T-cell (primary cell): ENCODE data around the gene SLC39A2. TPM values are rescaled to one million over a fixed set of nuclear protein-coding genes. Genes with fewer than 3 reads are reported as not detected.
A peak's percentile ranks its signal among the peaks of the same experiment; 100 is the strongest.
"Not testable (repeated sequence)": the region's sequence is repeated elsewhere in the genome, so short reads cannot be mapped to it uniquely, and the experiment has no call there.

Source experiments
- ATAC-seq, 4 experiments: fragments of 200-7000 bp in 3 of 4; fragments of 150-1000 bp in 1 of 4; cut with Tn5 transposase; replicated peaks in 1 of 4; 1 replicate in 3 of 4; 2 replicates in 1 of 4; pipeline ENCODE4 v1.10.0; 2021; ENCODE audit warnings: moderate library complexity in 3 of 4, mild to moderate bottlenecking in 2 of 4, moderate number of reproducible peaks in 1 of 4
- CTCF ChIA-PET, 2 donors: fragments of 300-600 bp; sonication (Branson Sonifier 250); formaldehyde crosslinking; loops; one replicate each; lab custom pipeline; 2022; ENCODE audit warnings: antibody characterized with exemption in 2 of 2; lab: Charles Lee
- POLR2A ChIA-PET, 2 donors: fragments of 300-600 bp; sonication (Branson Sonifier 250); formaldehyde crosslinking; loops; one replicate each; lab custom pipeline; 2022; ENCODE audit warnings: antibody characterized with exemption in 2 of 2; lab: Charles Lee
- DNase-seq, 35 experiments: peaks; one replicate each; pipeline versions ENCODE4 v3.0.0 to v3.0.0-alpha.2; 2013 to 2023
- H3K27ac ChIP-seq: one replicate; pipeline ENCODE4 v1.5.1; 2013; ENCODE audit warnings: low read length
- H3K27me3 ChIP-seq, 2 experiments: replicated peaks in 1 of 2; 1 replicate in 1 of 2; 2 replicates in 1 of 2; pipeline versions ENCODE4 v1.6.1 to v1.7.0; 2013; ENCODE audit warnings: low read length in 1 of 2, mixed read lengths in 1 of 2; ENCODE audit not compliant: control insufficient read depth in 2 of 2, insufficient read depth in 2 of 2; ENCODE audit errors: extremely low read depth in 1 of 2
- H3K36me3 ChIP-seq, 2 donors: 1 replicate in 1 of 2; 2 replicates in 1 of 2; pipeline versions ENCODE4 v1.6.1 to v1.7.0; 2013; ENCODE audit warnings: low read length in 1 of 2; ENCODE audit not compliant: control insufficient read depth in 2 of 2, insufficient read depth in 1 of 2; ENCODE audit errors: extremely low read depth in 1 of 2
- H3K4me1 ChIP-seq, 2 experiments: 1 replicate in 1 of 2; 2 replicates in 1 of 2; pipeline versions ENCODE4 v1.6.1 to v1.7.0; 2013; ENCODE audit warnings: low read length in 2 of 2, mixed read lengths in 1 of 2; ENCODE audit not compliant: insufficient read depth in 2 of 2, control insufficient read depth in 1 of 2; ENCODE audit errors: extremely low read depth in 1 of 2
- H3K4me3 ChIP-seq, 2 donors: 1 replicate in 1 of 2; 2 replicates in 1 of 2; pipeline versions ENCODE4 v1.5.1 to v1.7.0; 2013; ENCODE audit warnings: mild to moderate bottlenecking in 2 of 2, low read length in 1 of 2, moderate library complexity in 1 of 2; ENCODE audit not compliant: control insufficient read depth in 1 of 2; ENCODE audit errors: extremely low read depth in 1 of 2
- H3K9me3 ChIP-seq: 2 replicates; pipeline ENCODE4 v1.7.0; 2013
- H3K27ac Mint-ChIP-seq, 2 donors: one replicate each; pipeline ENCODE4 v1.8.0; 2020 to 2021; ENCODE audit warnings: mild to moderate bottlenecking in 2 of 2, mixed read lengths in 2 of 2
- H3K27me3 Mint-ChIP-seq, 2 donors: one replicate each; pipeline ENCODE4 v1.8.0; 2021 to 2022; ENCODE audit warnings: mixed read lengths in 2 of 2
- H3K36me3 Mint-ChIP-seq: one replicate; pipeline ENCODE4 v1.8.0; 2021; ENCODE audit warnings: mixed read lengths
- H3K4me1 Mint-ChIP-seq, 3 donors: one replicate each; pipeline ENCODE4 v1.8.0; 2020 to 2022; ENCODE audit warnings: mixed read lengths in 3 of 3, mild to moderate bottlenecking in 1 of 3
- H3K4me3 Mint-ChIP-seq, 3 donors: one replicate each; pipeline ENCODE4 v1.8.0; 2020 to 2022; ENCODE audit warnings: mild to moderate bottlenecking in 3 of 3, mixed read lengths in 3 of 3, moderate library complexity in 3 of 3
- H3K9me3 Mint-ChIP-seq, 3 donors: one replicate each; pipeline ENCODE4 v1.8.0; 2020 to 2022; ENCODE audit warnings: mixed read lengths in 3 of 3
- WGBS: methylation state at CpG from one replicate; pipeline ENCODE4 v1.1.5; 2013; ENCODE audit warnings: missing lambda C conversion rate; ENCODE audit not compliant: insufficient coverage; 5-methylcytosine and 5-hydroxymethylcytosine counted together
- total RNA-seq, 35 experiments: library from RNA in 6 of 35; stranded (reverse) in 6 of 35; fragments of 120-200 nt in 1 of 35; gene quantifications; one replicate each; pipeline versions ENCODE4 v1.2.1 to v1.2.4 and lab custom pipeline; 2013 to 2026

SLC39A2 gene
- total RNA-seq, 5 donors from 2014 or later (not counting 1 experiment from before 2014, with no cell fraction given), result 0.35 TPM; not detected in 4

GRCh38 chr14:21038441-21039422, 39.6 kb downstream of the SLC39A2 start:
- Mint-ChIP-seq H3K9me3 (no peaks in the 10 kb centered on the region), H3K27ac (no peak overlapping the region), H3K36me3 (no peaks in the 10 kb centered on the region), H3K4me1 (peaks cover 0 to 4% (median 0%) of the 10 kb centered on the region in 3 donors), H3K27me3 (peaks cover 3 to 9% of the 10 kb centered on the region in 2 donors), H3K4me3 (no peak overlapping the region)
- H3K4me1 ChIP-seq, result no peaks in the 10 kb centered on the region
- DNase-seq, result no peak
- H3K9me3 ChIP-seq, result no peaks in the 10 kb centered on the region
- no peaks in the 10 kb centered on the region for H3K36me3 ChIP-seq
- ChIA-PET POLR2A (interaction anchor here (0.6 to 1.3 kb wide), 2 partner anchors 24 to 26 kb away, joined by 4 to 6 read pairs; no protein-coding TSS in a partner anchor), CTCF (interaction anchor here (3.7 to 6.6 kb wide), 2 partner anchors 22 to 23 kb away, joined by 47 to 53 read pairs; no protein-coding TSS in a partner anchor)
- H3K27ac ChIP-seq, result no peak overlapping the region
- 87% methylated on average over 4 of the region's 10 CpGs for WGBS
- H3K4me3 ChIP-seq, result no peak overlapping the region
- H3K27me3 ChIP-seq, result peaks cover 0 to 13% of the 10 kb centered on the region in 2 experiments
- no peak for ATAC-seq

- CTCF ChIA-PET, result interaction anchor here (0.8 to 6.6 kb wide), 6 partner anchors 23 to 65 kb away, joined by 3 to 53 read pairs (median 5); no protein-coding TSS in a partner anchor
- POLR2A ChIA-PET, result interaction anchor here in 1 of 2 donors (1.3 kb wide), 1 partner anchor 25 kb away, joined by 4 read pairs; no protein-coding TSS in a partner anchor
- no peaks in the 10 kb centered on the region for H3K9me3 ChIP-seq
- H3K4me3 ChIP-seq, result no peak overlapping the region
- no peaks in the 10 kb centered on the region for H3K36me3 Mint-ChIP-seq
- no peak overlapping the region for H3K4me3 Mint-ChIP-seq
- peaks cover 5 to 13% of the 10 kb centered on the region in 2 donors for H3K27me3 Mint-ChIP-seq
- DNase-seq (peak in 12 of 35 experiments; percentile 6 to 68 (median 16)), ATAC-seq (peak; percentile 67 to 81 (median 76))
- WGBS, result 64% methylated on average over 4 of the region's 8 CpGs
- no peaks in the 10 kb centered on the region for H3K9me3 Mint-ChIP-seq
- H3K36me3 ChIP-seq, result no peaks in the 10 kb centered on the region
- no peak overlapping the region for H3K27ac ChIP-seq
- peaks cover 0 to 8% of the 10 kb centered on the region in 2 experiments for H3K4me1 ChIP-seq
- peak overlapping the region in 1 of 2 donors; percentile 22 for H3K27ac Mint-ChIP-seq
- H3K27me3 ChIP-seq, result peaks cover 0 to 12% of the 10 kb centered on the region in 2 experiments
- H3K4me1 Mint-ChIP-seq, result peaks cover 8 to 13% (median 8%) of the 10 kb centered on the region in 3 donors
Observed at GRCh38 chr14:21039585-21040369, 40.7 kb downstream of the SLC39A2 start.

- Mint-ChIP-seq H3K9me3 (no peaks in the 10 kb centered on the region), H3K36me3 (no peaks in the 10 kb centered on the region), H3K4me1 (peaks cover 9 to 16% (median 10%) of the 10 kb centered on the region in 3 donors), H3K27me3 (peaks cover 8 to 20% of the 10 kb centered on the region in 2 donors), H3K27ac (peak overlapping the region in 1 of 2 donors; percentile 22), H3K4me3 (no peak overlapping the region)
- CTCF ChIA-PET, result interaction anchor here (0.8 to 6.6 kb wide), 7 partner anchors 24 to 182 kb away, joined by 3 to 53 read pairs (median 4); no protein-coding TSS in a partner anchor
- 91% methylated on average over 7 of the region's 8 CpGs for WGBS
- Histone ChIP-seq H3K4me1 (peaks cover 0 to 8% of the 10 kb centered on the region in 2 experiments), H3K27me3 (peaks cover 0 to 12% of the 10 kb centered on the region in 2 experiments), H3K9me3 (no peaks in the 10 kb centered on the region), H3K36me3 (no peaks in the 10 kb centered on the region), H3K27ac (no peak overlapping the region), H3K4me3 (no peak overlapping the region)
- ATAC-seq, result no peak
- POLR2A ChIA-PET, result no interaction called here
- no peak for DNase-seq
Observed at GRCh38 chr14:21040370-21040925, 41.4 kb downstream of the SLC39A2 start.

GRCh38 chr14:21040941-21041340, 41.8 kb downstream of the SLC39A2 start:
- H3K27ac ChIP-seq, H3K27ac Mint-ChIP-seq, H3K9me3 ChIP-seq, H3K4me1 ChIP-seq, H3K36me3 ChIP-seq, H3K4me3 Mint-ChIP-seq, H3K36me3 Mint-ChIP-seq, DNase-seq, H3K4me3 ChIP-seq, H3K9me3 Mint-ChIP-seq, POLR2A ChIA-PET, ATAC-seq: not testable (repeated sequence)
- peaks cover 0 to 12% of the 10 kb centered on the region in 2 experiments for H3K27me3 ChIP-seq
- peaks cover 8 to 22% of the 10 kb centered on the region in 2 donors for H3K27me3 Mint-ChIP-seq
- CTCF ChIA-PET, result interaction anchor here (0.8 to 6.6 kb wide), 6 partner anchors 25 to 183 kb away, joined by 3 to 53 read pairs (median 5); no protein-coding TSS in a partner anchor
- peaks cover 9 to 16% (median 10%) of the 10 kb centered on the region in 3 donors for H3K4me1 Mint-ChIP-seq
- 50% methylated on average over 2 of the region's 3 CpGs for WGBS

GRCh38 chr14:21041676-21042433, 42.8 kb downstream of the SLC39A2 start, which contains the start of gene RNASE7:
TSS of gene RNASE7 (plus strand) at chr14:21042362. CDS start at chr14:21042993, 631 bp downstream.
- Mint-ChIP-seq H3K4me3 (no peak within 1 kb of the TSS), H3K9me3 (no peaks in the 10 kb centered on the region), H3K27ac (peak within 1 kb of the TSS in 1 of 2 donors; percentile 35), H3K36me3 (no peaks in the 10 kb centered on the region), H3K27me3 (peaks cover 8 to 22% of the 10 kb centered on the region in 2 donors), H3K4me1 (peaks cover 9 to 16% (median 10%) of the 10 kb centered on the region in 3 donors)
- Histone ChIP-seq H3K9me3 (no peaks in the 10 kb centered on the region), H3K27ac (no peak within 1 kb of the TSS), H3K4me1 (peaks cover 0 to 8% of the 10 kb centered on the region in 2 experiments), H3K4me3 (no peak within 1 kb of the TSS), H3K27me3 (peaks cover 0 to 8% of the 10 kb centered on the region in 2 experiments), H3K36me3 (no peaks in the 10 kb centered on the region)
- ATAC-seq (no peak), DNase-seq (no peak)
- WGBS, result 85% methylated on average over 4 of the region's 11 CpGs
- POLR2A ChIA-PET, result no interaction called here
- CTCF ChIA-PET, result interaction anchor here (1.2 to 6.6 kb wide), 4 partner anchors 26 to 183 kb away, joined by 4 to 53 read pairs (median 26); no protein-coding TSS in a partner anchor
